Hepatocyte (in vitro differentiated cells): ENCODE results near the gene OR4X2.

Source experiments
- CTCF ChIP-seq: fragments of 200-600 bp; sonication (generic); IDR thresholded peaks from 2 replicates; pipeline ENCODE4 v1.5.1; 2016; ENCODE audit warnings: antibody characterized with exemption, mild to moderate bottlenecking; ENCODE audit not compliant: poor library complexity
- EZH2phosphoT487 ChIP-seq: fragments of 200-600 bp; sonication (generic); IDR thresholded peaks from one replicate; pipeline ENCODE4 v1.6.1; 2018; ENCODE audit warnings: antibody characterized with exemption, mild to moderate bottlenecking, low read depth, moderate library complexity; ENCODE audit not compliant: unreplicated experiment, severe bottlenecking

DNA sequence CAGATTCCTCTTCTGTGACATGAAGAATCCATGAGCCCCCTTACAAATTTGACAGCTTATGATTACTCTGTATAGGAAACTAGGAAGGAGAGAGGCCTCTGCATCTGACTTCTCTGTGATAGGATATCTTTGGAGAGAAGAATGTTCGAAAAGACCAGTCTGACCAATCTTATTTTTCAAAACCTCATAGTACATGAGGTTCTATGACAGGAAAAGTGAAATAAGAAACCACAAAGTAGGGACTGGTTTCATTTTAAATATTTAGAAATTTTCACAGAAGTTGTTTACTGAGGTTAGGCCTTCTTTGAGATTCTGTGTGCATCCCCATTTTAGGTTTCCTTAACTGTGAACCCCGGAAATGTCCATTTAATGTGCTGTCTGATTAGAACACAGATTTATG lies 16.7 kb downstream of the OR4X2 start:
- no peak for TF ChIP-seq CTCF
- TF ChIP-seq EZH2phosphoT487: no peak
